HCT116 (cell line): Measurements from ENCODE around the gene ZNF18. TPM values are rescaled to one million over a fixed set of nuclear protein-coding genes. Genes with fewer than 3 reads are reported as not detected.
A peak's percentile ranks its signal among the peaks of the same experiment; 100 is the strongest.

Source experiments
- ATAC-seq: fragments of 200-7000 bp; cut with Tn5 transposase; 2 replicates; pipeline ENCODE4 v1.9.1; 2020; ENCODE audit warnings: mild to moderate bottlenecking, moderate library complexity
- BruUV-seq: library from RNA; stranded (reverse); fragments of 400-500 nt; replicated peaks from 2 replicates; lab custom pipeline; 2021; lab: Mats Ljungman, UMichigan
- CTCF ChIA-PET: fragments of 300-600 bp; sonication (Branson Sonifier 250); formaldehyde crosslinking; loops from one replicate; lab custom pipeline; 2021; ENCODE audit warnings: antibody characterized with exemption; lab: Charles Lee
- POLR2A ChIA-PET: fragments of 300-600, 350-600 bp; sonication (Branson Sonifier 250); formaldehyde crosslinking; loops from one replicate; lab custom pipeline; 2021; ENCODE audit warnings: antibody characterized with exemption; lab: Charles Lee
- RAD21 ChIA-PET, 2 experiments: fragments of 300-600 bp; sonication (Branson Sonifier 250); formaldehyde crosslinking; loops; one replicate each; lab custom pipeline; 2023; ENCODE audit warnings: low total read pairs in 2 of 2; ENCODE audit not compliant: uncharacterized antibody in 2 of 2, unreplicated experiment in 2 of 2, low non-redundant PET in 1 of 2; lab: Charles Lee
- DNase-seq: peaks from one replicate; pipeline ENCODE4 v3.0.0-alpha.2; 2010; ENCODE audit warnings: low read depth, low spot score
- H2AFZ ChIP-seq: fragments of 200-600 bp; shearing (Covaris generic), sonication (generic); 2 replicates; pipeline ENCODE4 v1.6.1; 2017; ENCODE audit warnings: low read depth, mixed run types, mixed read lengths, antibody characterized with exemption, low read length; ENCODE audit not compliant: poor library complexity, severe bottlenecking
- H3K27ac ChIP-seq: 2 replicates; pipeline ENCODE4 v1.5.1; 2012; ENCODE audit warnings: low read depth, low read length
- H3K27me3 ChIP-seq: fragments of 200-600 bp; sonication (generic); 2 replicates; pipeline ENCODE4 v1.6.1; 2016; ENCODE audit warnings: mixed run types, low read length, mixed read lengths; ENCODE audit not compliant: insufficient read depth
- H3K36me3 ChIP-seq, 2 experiments: fragments of 200-500 bp in 1 of 2; fragments of 200-600 bp in 1 of 2; sonication (Bioruptor generic) in 1 of 2; sonication (generic) in 1 of 2; 2 replicates each; pipeline versions ENCODE4 v1.5.1 to v1.6.1; 2014 to 2016; ENCODE audit warnings: low read length in 2 of 2, inconsistent platforms in 1 of 2, mixed read lengths in 1 of 2, mixed run types in 1 of 2; ENCODE audit not compliant: insufficient read depth in 2 of 2, control insufficient read depth in 1 of 2
- H3K4me1 ChIP-seq, 2 experiments: fragments of 200-600 bp in 1 of 2; sonication (generic) in 1 of 2; 2 replicates each; pipeline versions ENCODE4 v1.5.1 to v1.6.1; 2012 to 2017; ENCODE audit warnings: low read length in 2 of 2, inconsistent platforms in 1 of 2, mild to moderate bottlenecking in 1 of 2, mixed read lengths in 1 of 2, mixed run types in 1 of 2, moderate library complexity in 1 of 2; ENCODE audit not compliant: insufficient read depth in 2 of 2, control insufficient read depth in 1 of 2
- H3K4me2 ChIP-seq: fragments of 200-600 bp; sonication (generic); 2 replicates; pipeline ENCODE4 v1.6.1; 2017; ENCODE audit warnings: mixed run types, low read length, mixed read lengths
- H3K4me3 ChIP-seq, 2 experiments: fragments of 200-600 bp in 1 of 2; sonication (generic) in 1 of 2; replicated peaks in 1 of 2; 2 replicates each; pipeline ENCODE4 v1.5.1; 2011 to 2016; ENCODE audit warnings: low read length in 2 of 2, control low read depth in 1 of 2, low read depth in 1 of 2, mild to moderate bottlenecking in 1 of 2, mixed read lengths in 1 of 2, mixed run types in 1 of 2
- H3K79me2 ChIP-seq: fragments of 200-600 bp; sonication (generic); 2 replicates; pipeline ENCODE4 v1.6.1; 2017; ENCODE audit warnings: mild to moderate bottlenecking, mixed run types, low read length, moderate library complexity, mixed read lengths; ENCODE audit not compliant: insufficient read depth
- H3K9ac ChIP-seq: fragments of 200-600 bp; sonication (generic); 2 replicates; pipeline ENCODE4 v1.6.1; 2016; ENCODE audit warnings: low read length, mixed read lengths
- H3K9me2 ChIP-seq: fragments of 200-600 bp; sonication (generic), shearing (Covaris generic); 2 replicates; pipeline ENCODE4 v1.6.1; 2017; ENCODE audit warnings: mixed run types, mild to moderate bottlenecking, moderate library complexity; ENCODE audit not compliant: insufficient read depth
- H3K9me3 ChIP-seq, 2 experiments: fragments of 200-500 bp in 1 of 2; fragments of 200-600 bp in 1 of 2; sonication (Bioruptor generic) in 1 of 2; sonication (generic) in 1 of 2; 2 replicates each; pipeline ENCODE4 v1.6.1; 2014 to 2017; ENCODE audit warnings: low read length in 2 of 2, mixed read lengths in 2 of 2, inconsistent platforms in 1 of 2, low read depth in 1 of 2, mild to moderate bottlenecking in 1 of 2, mixed run types in 1 of 2, moderate library complexity in 1 of 2; ENCODE audit not compliant: control insufficient read depth in 1 of 2, insufficient read depth in 1 of 2
- H4K20me1 ChIP-seq: fragments of 200-600 bp; sonication (generic), shearing (Covaris generic); 2 replicates; pipeline ENCODE4 v1.6.1; 2017; ENCODE audit warnings: mixed run types, mild to moderate bottlenecking, moderate library complexity; ENCODE audit not compliant: insufficient read depth
- EGR1 ChIP-seq: IDR thresholded peaks from 2 replicates; pipeline ENCODE4 v1.6.1; 2012; ENCODE audit warnings: low read depth
- ELF1 ChIP-seq: IDR thresholded peaks from 2 replicates; pipeline ENCODE4 v1.6.1; 2012; ENCODE audit warnings: low read depth, borderline replicate concordance
- POLR2A ChIP-seq: IDR thresholded peaks from 2 replicates; pipeline ENCODE4 v1.7.0; 2011; ENCODE audit warnings: borderline replicate concordance; ENCODE audit not compliant: insufficient read depth, insufficient read length; ENCODE audit errors: extremely low read depth
- POLR2AphosphoS5 ChIP-seq: IDR thresholded peaks from 2 replicates; pipeline ENCODE4 v1.6.1; 2011; ENCODE audit warnings: mild to moderate bottlenecking, low read depth, low read length, moderate library complexity
- SRF ChIP-seq: IDR thresholded peaks from 2 replicates; pipeline ENCODE4 v1.6.1; 2012; ENCODE audit warnings: low read depth
- TCF7L2 ChIP-seq: IDR thresholded peaks from 2 replicates; pipeline ENCODE4 v1.7.0; 2011; ENCODE audit warnings: borderline replicate concordance, inconsistent platforms; ENCODE audit not compliant: insufficient read depth, insufficient read length; ENCODE audit errors: extremely low read depth
- YY1 ChIP-seq: IDR thresholded peaks from 2 replicates; pipeline ENCODE4 v1.6.1; 2011; ENCODE audit warnings: low read length, low read depth, moderate library complexity, mild to moderate bottlenecking; ENCODE audit not compliant: insufficient replicate concordance; ENCODE audit errors: extremely low read depth
- ZFX ChIP-seq: fragments of 450-650 bp; IDR thresholded peaks from 2 replicates; pipeline ENCODE4 v1.6.1; 2017
- intact Hi-C: fragments of 100-400 bp; cut with micrococcal nuclease; formaldehyde crosslinking; loops from 2 replicates; pipeline ENCODE4 v1.10.0; 2022
- total RNA-seq: library from RNA; stranded (reverse); gene quantifications from one replicate; pipeline ENCODE4 v1.2.1, GENCODE V29; 2021; ENCODE audit not compliant: unreplicated experiment
- TF ChIP-seq, protein P1 (sequence below): IDR thresholded peaks from 2 replicates; pipeline ENCODE4 v1.6.1; 2012
- TF ChIP-seq, protein P2 (sequence below): IDR thresholded peaks from 2 replicates; pipeline ENCODE4 v1.6.1; 2011; ENCODE audit warnings: mild to moderate bottlenecking, low read length, moderate library complexity; ENCODE audit not compliant: insufficient replicate concordance; ENCODE audit errors: extremely low read depth
- TF ChIP-seq, protein P3 (sequence below), 3 experiments: fragments of 200-600 bp in 1 of 3; sonication (generic) in 1 of 3; IDR thresholded peaks in 2 of 3; conservative IDR thresholded peaks in 1 of 3; 2 replicates each; pipeline ENCODE4 v1.5.1; 2012 to 2017; ENCODE audit warnings: low read depth in 2 of 3, low read length in 2 of 3, antibody characterized with exemption in 1 of 3, borderline replicate concordance in 1 of 3, control low read depth in 1 of 3, mild to moderate bottlenecking in 1 of 3, mixed read lengths in 1 of 3, mixed run types in 1 of 3, moderate library complexity in 1 of 3; ENCODE audit not compliant: insufficient read depth in 1 of 3

The ZNF18 gene
- total RNA-seq, 1 experiment from 2014 or later, result 6.2 TPM

DNA sequence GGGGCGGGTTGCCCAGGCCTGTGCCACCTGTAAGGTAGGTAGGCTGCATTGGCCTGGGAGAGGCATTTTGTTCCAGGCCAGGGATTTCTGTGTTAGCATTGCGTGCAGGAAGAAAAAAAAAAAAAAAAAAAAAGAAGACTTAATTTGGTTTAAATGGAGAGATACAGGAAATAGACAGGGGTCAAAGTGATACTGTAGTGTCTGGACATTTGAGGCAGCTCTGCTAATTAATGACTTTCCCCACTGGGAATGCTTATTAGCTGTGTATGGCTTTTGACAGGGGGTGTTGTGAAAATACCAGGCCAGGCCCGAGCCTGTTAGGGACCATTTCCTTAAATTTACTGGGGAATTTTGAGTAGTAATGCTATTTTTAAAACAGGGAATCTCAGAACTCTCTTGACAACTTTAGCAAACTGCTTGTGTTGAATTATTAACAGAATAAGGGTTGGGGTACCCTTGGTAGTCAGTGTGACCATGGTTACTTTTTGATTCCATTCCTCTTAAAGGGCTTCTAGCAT, 24.4 kb upstream of the ZNF18 start:
- Histone ChIP-seq H3K4me2 (peak overlapping the region; percentile 90), H3K9me3 (no peaks in the 10 kb centered on the region), H3K4me3 (peak overlapping the region; percentile 65 to 76), H3K9me2 (no peaks in the 10 kb centered on the region), H3K9ac (peak overlapping the region; percentile 79), H4K20me1 (peaks cover 5% of the 10 kb centered on the region; the same call in 1 of the 2 replicates), H3K27ac (peak overlapping the region; percentile 84), H3K27me3 (no peaks in the 10 kb centered on the region), H3K4me1 (peaks cover 33 to 46% of the 10 kb centered on the region in 2 experiments), H3K79me2 (peaks cover 55% of the 10 kb centered on the region), H3K36me3 (peaks cover 0 to 3% of the 10 kb centered on the region in 2 experiments; a peak in 1 of 4 replicates), H2AFZ (no peak overlapping the region)
- DNase-seq (no peak), ATAC-seq (no peak)
- no TSS peak for BruUV-seq
- ChIA-PET RAD21 (interaction anchor here in 1 of 2 experiments (1.2 kb wide), 1 partner anchor 10 kb away, joined by 3 read pairs; no protein-coding TSS in a partner anchor), CTCF (no interaction called here), POLR2A (interaction anchor here (0.9 to 1.6 kb wide), 4 partner anchors 15 to 98 kb away, joined by 3 to 8 read pairs (median 5); partner anchors contain the start of gene ZNF18)
- intact Hi-C loops, result loop anchor here (2.0 kb wide), 1 partner anchor 25 kb away; the partner anchor contains the start of gene ZNF18
- TF ChIP-seq ZFX, result no peak
- no peak for TF ChIP-seq TCF7L2
- no peak for TF ChIP-seq SRF
- TF ChIP-seq ELF1, result no peak
- TF ChIP-seq POLR2AphosphoS5, result no peak
- no peak for TF ChIP-seq POLR2A
- TF ChIP-seq YY1, result no peak
- TF ChIP-seq, protein P1, sequence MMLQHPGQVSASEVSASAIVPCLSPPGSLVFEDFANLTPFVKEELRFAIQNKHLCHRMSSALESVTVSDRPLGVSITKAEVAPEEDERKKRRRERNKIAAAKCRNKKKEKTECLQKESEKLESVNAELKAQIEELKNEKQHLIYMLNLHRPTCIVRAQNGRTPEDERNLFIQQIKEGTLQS, result no peak
- TF ChIP-seq, protein P2, sequence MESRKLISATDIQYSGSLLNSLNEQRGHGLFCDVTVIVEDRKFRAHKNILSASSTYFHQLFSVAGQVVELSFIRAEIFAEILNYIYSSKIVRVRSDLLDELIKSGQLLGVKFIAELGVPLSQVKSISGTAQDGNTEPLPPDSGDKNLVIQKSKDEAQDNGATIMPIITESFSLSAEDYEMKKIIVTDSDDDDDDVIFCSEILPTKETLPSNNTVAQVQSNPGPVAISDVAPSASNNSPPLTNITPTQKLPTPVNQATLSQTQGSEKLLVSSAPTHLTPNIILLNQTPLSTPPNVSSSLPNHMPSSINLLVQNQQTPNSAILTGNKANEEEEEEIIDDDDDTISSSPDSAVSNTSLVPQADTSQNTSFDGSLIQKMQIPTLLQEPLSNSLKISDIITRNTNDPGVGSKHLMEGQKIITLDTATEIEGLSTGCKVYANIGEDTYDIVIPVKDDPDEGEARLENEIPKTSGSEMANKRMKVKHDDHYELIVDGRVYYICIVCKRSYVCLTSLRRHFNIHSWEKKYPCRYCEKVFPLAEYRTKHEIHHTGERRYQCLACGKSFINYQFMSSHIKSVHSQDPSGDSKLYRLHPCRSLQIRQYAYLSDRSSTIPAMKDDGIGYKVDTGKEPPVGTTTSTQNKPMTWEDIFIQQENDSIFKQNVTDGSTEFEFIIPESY, result no peak
- no peak for TF ChIP-seq EGR1
- TF ChIP-seq, protein P3, sequence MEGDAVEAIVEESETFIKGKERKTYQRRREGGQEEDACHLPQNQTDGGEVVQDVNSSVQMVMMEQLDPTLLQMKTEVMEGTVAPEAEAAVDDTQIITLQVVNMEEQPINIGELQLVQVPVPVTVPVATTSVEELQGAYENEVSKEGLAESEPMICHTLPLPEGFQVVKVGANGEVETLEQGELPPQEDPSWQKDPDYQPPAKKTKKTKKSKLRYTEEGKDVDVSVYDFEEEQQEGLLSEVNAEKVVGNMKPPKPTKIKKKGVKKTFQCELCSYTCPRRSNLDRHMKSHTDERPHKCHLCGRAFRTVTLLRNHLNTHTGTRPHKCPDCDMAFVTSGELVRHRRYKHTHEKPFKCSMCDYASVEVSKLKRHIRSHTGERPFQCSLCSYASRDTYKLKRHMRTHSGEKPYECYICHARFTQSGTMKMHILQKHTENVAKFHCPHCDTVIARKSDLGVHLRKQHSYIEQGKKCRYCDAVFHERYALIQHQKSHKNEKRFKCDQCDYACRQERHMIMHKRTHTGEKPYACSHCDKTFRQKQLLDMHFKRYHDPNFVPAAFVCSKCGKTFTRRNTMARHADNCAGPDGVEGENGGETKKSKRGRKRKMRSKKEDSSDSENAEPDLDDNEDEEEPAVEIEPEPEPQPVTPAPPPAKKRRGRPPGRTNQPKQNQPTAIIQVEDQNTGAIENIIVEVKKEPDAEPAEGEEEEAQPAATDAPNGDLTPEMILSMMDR (IDR thresholded peaks at IDR 0.05 in 2 of 3, conservative IDR thresholded peaks at IDR 0.05 in 1 of 3; ENCODE audit: borderline replicate concordance in 1 of 3, insufficient read depth in 1 of 3, low read depth in 2 of 3, low read length in 2 of 3), result no peak
